GM12891 (cell line): ENCODE results near the gene SMIM35.

ENCODE experiments used
- POLR2A ChIP-seq: IDR thresholded peaks from 2 replicates; pipeline ENCODE4 v1.6.1; 2011; ENCODE audit warnings: low read depth, low read length, control low read depth
- POLR2AphosphoS5 ChIP-seq: IDR thresholded peaks from 2 replicates; pipeline ENCODE4 v1.6.1; 2011; ENCODE audit warnings: low read depth, low read length, control low read depth
- POU2F2 ChIP-seq: IDR thresholded peaks from 2 replicates; pipeline ENCODE4 v1.6.1; 2011; ENCODE audit warnings: low read depth, mild to moderate bottlenecking, control low read depth, low read length, moderate library complexity
- SPI1 ChIP-seq: IDR thresholded peaks from 2 replicates; pipeline ENCODE4 v1.6.1; 2011; ENCODE audit warnings: low read depth, low read length, control low read depth
- TAF1 ChIP-seq: IDR thresholded peaks from 2 replicates; pipeline ENCODE4 v1.6.1; 2011; ENCODE audit warnings: low read depth, low read length, control low read depth

- TF ChIP-seq POLR2A (no peak), POLR2AphosphoS5 (no peak), SPI1 (no peak), TAF1 (no peak), POU2F2 (no peak)
These were observed 38.3 kb upstream of the SMIM35 start for GRCh38 chr11:118124929-118125535.
